Stomach (tissue), 4 donors: Measurements from ENCODE around the gene PUS10.

Experiments used
- EP300 ChIP-seq: sonication (generic); formaldehyde crosslinking; IDR thresholded peaks from one replicate; pipeline ENCODE4 v1.6.1; 2017; ENCODE audit warnings: antibody characterized with exemption
- POLR2A ChIP-seq, 4 donors: fragments of 450-650 bp; IDR thresholded peaks; one replicate each; pipeline ENCODE4 v1.6.1; 2016; ENCODE audit warnings: antibody characterized with exemption in 4 of 4, control low read depth in 2 of 4, mild to moderate bottlenecking in 1 of 4, moderate library complexity in 1 of 4
- POLR2AphosphoS5 ChIP-seq, 3 donors: sonication (generic); formaldehyde crosslinking; IDR thresholded peaks; one replicate each; pipeline ENCODE4 v1.6.1; 2016; ENCODE audit warnings: antibody characterized with exemption in 3 of 3
- TF ChIP-seq, protein P1 (sequence below), 7 experiments: fragments of 450-650 bp in 4 of 7; fragments of 200-600 bp in 3 of 7; sonication (generic) in 3 of 7; IDR thresholded peaks; one replicate each; pipeline ENCODE4 v1.5.1; 2016 to 2019; ENCODE audit warnings: antibody characterized with exemption in 7 of 7, control low read depth in 2 of 7, mild to moderate bottlenecking in 1 of 7

DNA sequence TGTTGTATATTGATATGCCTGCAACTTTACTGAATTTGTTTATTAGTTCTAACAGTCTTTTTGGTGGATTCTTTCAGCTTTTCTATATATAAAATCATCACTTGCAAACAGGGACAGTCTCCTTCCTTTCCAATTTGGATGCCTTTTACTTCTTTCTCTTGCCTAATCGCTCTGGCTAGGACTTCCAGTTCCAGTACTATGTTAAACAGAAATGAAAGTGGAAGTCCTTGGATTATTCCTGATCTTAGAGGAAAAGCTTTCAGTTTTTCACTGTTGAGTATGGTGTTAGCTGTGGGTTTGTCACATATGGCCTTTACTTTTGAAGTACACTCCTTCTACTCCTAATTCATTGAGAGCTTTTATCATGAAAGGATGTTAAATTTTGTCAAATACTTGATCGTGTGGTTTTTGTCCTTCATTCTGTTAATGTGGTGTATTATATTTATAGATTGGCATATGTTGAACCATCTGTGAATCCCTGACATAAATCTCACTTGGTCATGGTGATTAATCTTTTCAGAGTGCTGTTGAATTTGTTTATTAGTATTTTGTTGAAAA is 83.8 kb downstream of the PUS10 start:
- TF ChIP-seq POLR2AphosphoS5 (IDR thresholded peaks at IDR 0.05) (no peak), POLR2A (IDR thresholded peaks at IDR 0.05) (no peak), EP300 (no peak)
- TF ChIP-seq, protein P1, sequence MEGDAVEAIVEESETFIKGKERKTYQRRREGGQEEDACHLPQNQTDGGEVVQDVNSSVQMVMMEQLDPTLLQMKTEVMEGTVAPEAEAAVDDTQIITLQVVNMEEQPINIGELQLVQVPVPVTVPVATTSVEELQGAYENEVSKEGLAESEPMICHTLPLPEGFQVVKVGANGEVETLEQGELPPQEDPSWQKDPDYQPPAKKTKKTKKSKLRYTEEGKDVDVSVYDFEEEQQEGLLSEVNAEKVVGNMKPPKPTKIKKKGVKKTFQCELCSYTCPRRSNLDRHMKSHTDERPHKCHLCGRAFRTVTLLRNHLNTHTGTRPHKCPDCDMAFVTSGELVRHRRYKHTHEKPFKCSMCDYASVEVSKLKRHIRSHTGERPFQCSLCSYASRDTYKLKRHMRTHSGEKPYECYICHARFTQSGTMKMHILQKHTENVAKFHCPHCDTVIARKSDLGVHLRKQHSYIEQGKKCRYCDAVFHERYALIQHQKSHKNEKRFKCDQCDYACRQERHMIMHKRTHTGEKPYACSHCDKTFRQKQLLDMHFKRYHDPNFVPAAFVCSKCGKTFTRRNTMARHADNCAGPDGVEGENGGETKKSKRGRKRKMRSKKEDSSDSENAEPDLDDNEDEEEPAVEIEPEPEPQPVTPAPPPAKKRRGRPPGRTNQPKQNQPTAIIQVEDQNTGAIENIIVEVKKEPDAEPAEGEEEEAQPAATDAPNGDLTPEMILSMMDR (IDR thresholded peaks at IDR 0.05), result no peak
